SH-SY5Y (cell line): Measurements from ENCODE around the gene CNDP2.

Source experiments
- GATA2 ChIP-seq: IDR thresholded peaks from 2 replicates; pipeline ENCODE4 v1.6.1; 2011; ENCODE audit warnings: mild to moderate bottlenecking, low read depth, low read length
- GATA3 ChIP-seq: IDR thresholded peaks from 2 replicates; pipeline ENCODE4 v1.6.1; 2011; ENCODE audit warnings: low read depth, mild to moderate bottlenecking, low read length, moderate library complexity

Gene CNDP2

GRCh38 chr18:74571895-74572680 lies 75.9 kb downstream of the CNDP2 start:
- TF ChIP-seq GATA2, result no peak
- TF ChIP-seq GATA3, result no peak

GRCh38 chr18:74573053-74573452 lies 76.9 kb downstream of the CNDP2 start:
- TF ChIP-seq GATA2, result no peak
- no peak for TF ChIP-seq GATA3
